GM23338 (cell line): Measurements from ENCODE around the gene EHF. TPM values are rescaled to one million over a fixed set of nuclear protein-coding genes. Genes with fewer than 3 reads are reported as not detected.

ENCODE experiments used
- ATAC-seq: fragments of 200-7000 bp; cut with Tn5 transposase; 3 replicates; pipeline ENCODE4 v1.9.1; 2020
- DNase-seq: peaks from one replicate; pipeline ENCODE4 v3.0.0-alpha.2; 2015; ENCODE audit warnings: low spot score
- H2AFZ ChIP-seq: fragments of 200-600 bp; sonication (generic); 2 replicates; pipeline ENCODE4 v1.8.0; 2016; ENCODE audit warnings: antibody characterized with exemption, mild to moderate bottlenecking, moderate library complexity
- H3F3A ChIP-seq: fragments of 200-600 bp; sonication (generic); replicated peaks from 2 replicates; pipeline ENCODE4 v1.8.0; 2017; ENCODE audit warnings: antibody characterized with exemption, mixed run types, low read depth
- H3K27ac ChIP-seq: fragments of 200-600 bp; sonication (generic); 2 replicates; pipeline ENCODE4 v1.6.1; 2016; ENCODE audit warnings: low read depth
- H3K27me3 ChIP-seq: fragments of 200-600 bp; sonication (generic); 2 replicates; pipeline ENCODE4 v1.8.0; 2016; ENCODE audit warnings: mild to moderate bottlenecking, mixed run types, moderate library complexity; ENCODE audit not compliant: insufficient read depth
- H3K36me3 ChIP-seq: fragments of 200-600 bp; sonication (generic); 2 replicates; pipeline ENCODE4 v1.8.0; 2016; ENCODE audit warnings: mild to moderate bottlenecking; ENCODE audit not compliant: insufficient read depth
- H3K4me1 ChIP-seq: fragments of 200-600 bp; sonication (generic); 2 replicates; pipeline ENCODE4 v1.8.0; 2016; ENCODE audit warnings: mild to moderate bottlenecking, moderate library complexity; ENCODE audit not compliant: insufficient read depth
- H3K4me2 ChIP-seq: fragments of 200-600 bp; sonication (generic); 2 replicates; pipeline ENCODE4 v1.7.1; 2017; ENCODE audit warnings: mixed run types
- H3K4me3 ChIP-seq: fragments of 200-600 bp; sonication (generic); 2 replicates; pipeline ENCODE4 v1.6.1; 2016; ENCODE audit warnings: mixed run types
- H3K79me2 ChIP-seq: fragments of 200-600 bp; sonication (generic); replicated peaks from 2 replicates; pipeline ENCODE4 v1.8.0; 2017; ENCODE audit warnings: mild to moderate bottlenecking; ENCODE audit not compliant: insufficient read depth
- H3K9me2 ChIP-seq: fragments of 200-600 bp; sonication (generic); 2 replicates; pipeline ENCODE4 v1.8.0; 2017; ENCODE audit not compliant: insufficient read depth
- H4K20me1 ChIP-seq: fragments of 200-600 bp; sonication (generic); replicated peaks from 2 replicates; pipeline ENCODE4 v1.8.0; 2017; ENCODE audit warnings: mild to moderate bottlenecking; ENCODE audit not compliant: insufficient read depth
- H3K27ac Mint-ChIP-seq: 2 replicates; pipeline ENCODE4 v1.8.0; 2020; ENCODE audit warnings: inconsistent platforms, mild to moderate bottlenecking, moderate library complexity, mixed read lengths
- H3K27me3 Mint-ChIP-seq: 3 replicates; pipeline ENCODE4 v1.8.0; 2022; ENCODE audit warnings: low read depth, mild to moderate bottlenecking, moderate library complexity, mixed read lengths, inconsistent platforms; ENCODE audit not compliant: insufficient read depth, poor library complexity
- H3K36me3 Mint-ChIP-seq: 3 replicates; pipeline ENCODE4 v1.8.0; 2021; ENCODE audit warnings: low read depth, mild to moderate bottlenecking, inconsistent platforms, moderate library complexity, mixed read lengths
- H3K4me1 Mint-ChIP-seq: 3 replicates; pipeline ENCODE4 v1.8.0; 2020; ENCODE audit warnings: mild to moderate bottlenecking, inconsistent platforms, mixed read lengths
- H3K4me3 Mint-ChIP-seq: 3 replicates; pipeline ENCODE4 v1.8.0; 2021; ENCODE audit warnings: moderate library complexity, mild to moderate bottlenecking, inconsistent platforms, mixed read lengths
- H3K9me3 Mint-ChIP-seq: 3 replicates; pipeline ENCODE4 v1.8.0; 2020; ENCODE audit warnings: moderate library complexity, mild to moderate bottlenecking, inconsistent platforms, mixed read lengths
- CREB1 ChIP-seq: fragments of 250-450 bp; sonication (Bioruptor Pico); IDR thresholded peaks from 2 replicates; pipeline ENCODE4 v1.5.0; 2020; ENCODE audit warnings: low read depth, mild to moderate bottlenecking, moderate library complexity
- CTCF ChIP-seq, 2 experiments: fragments of 200-600 bp in 1 of 2; sonication (generic) in 1 of 2; conservative IDR thresholded peaks; 2 replicates each; pipeline versions ENCODE4 v1.5.1 to v1.6.1; 2016 to 2017; ENCODE audit warnings: antibody characterized with exemption in 2 of 2, low read depth in 2 of 2, mild to moderate bottlenecking in 2 of 2, moderate library complexity in 1 of 2
- ETS1 ChIP-seq: IDR thresholded peaks from 2 replicates; pipeline ENCODE4 v1.6.1; 2016; ENCODE audit warnings: antibody characterized with exemption
- EZH2 ChIP-seq: fragments of 200-600 bp; sonication (generic); IDR thresholded peaks from one replicate; pipeline ENCODE4 v1.8.0; 2017; ENCODE audit warnings: antibody characterized with exemption, mild to moderate bottlenecking, low read depth; ENCODE audit not compliant: unreplicated experiment
- EZH2phosphoT487 ChIP-seq: fragments of 200-600 bp; sonication (generic); IDR thresholded peaks from one replicate; pipeline ENCODE4 v1.8.1; 2018; ENCODE audit warnings: antibody characterized with exemption; ENCODE audit not compliant: unreplicated experiment
- JUNB ChIP-seq: IDR thresholded peaks from one replicate; pipeline ENCODE4 v1.6.1; 2016; ENCODE audit warnings: antibody characterized with exemption; ENCODE audit not compliant: unreplicated experiment
- NANOG ChIP-seq: IDR thresholded peaks from 2 replicates; pipeline ENCODE4 v1.6.1; 2016; ENCODE audit warnings: antibody characterized with exemption, borderline replicate concordance
- POLR2AphosphoS5 ChIP-seq: IDR thresholded peaks from 2 replicates; pipeline ENCODE4 v1.6.1; 2016; ENCODE audit warnings: antibody characterized with exemption, low read depth
- REST ChIP-seq: IDR thresholded peaks from one replicate; pipeline ENCODE4 v1.6.1; 2018; ENCODE audit warnings: antibody characterized with exemption; ENCODE audit not compliant: unreplicated experiment
- STAT1 ChIP-seq: IDR thresholded peaks from one replicate; pipeline ENCODE4 v1.6.1; 2016; ENCODE audit warnings: antibody characterized with exemption; ENCODE audit not compliant: unreplicated experiment
- ZNF114 ChIP-seq: fragments of 250-450 bp; sonication (Bioruptor Pico); IDR thresholded peaks from 2 replicates; pipeline ENCODE4 v1.5.0; 2020; ENCODE audit warnings: mild to moderate bottlenecking, moderate library complexity
- ZNF331 ChIP-seq: fragments of 250-450 bp; sonication (Bioruptor Pico); IDR thresholded peaks from 2 replicates; pipeline ENCODE4 v1.5.0; 2020; ENCODE audit warnings: low read depth, mild to moderate bottlenecking, moderate library complexity
- ZNF462 ChIP-seq: fragments of 250-450 bp; sonication (Bioruptor Pico); IDR thresholded peaks from 2 replicates; pipeline ENCODE4 v1.5.0; 2020; ENCODE audit warnings: mild to moderate bottlenecking, moderate library complexity
- polyA plus RNA-seq: library from polyadenylated mRNA; unstranded; fragments of >200 nt; fragmentation: Nextera tagmentation; extraction: Ambion mirVana; gene quantifications from 2 replicates; pipeline ENCODE4 v1.2.1, GENCODE V29; 2016
- total RNA-seq: library from RNA; depleted of rRNA; stranded (reverse); fragments of >200 nt; shearing (Covaris generic); gene quantifications from 2 replicates; pipeline ENCODE4 v1.2.3, GENCODE V29; 2014

Gene EHF
- total and polyA plus RNA-seq, 2 experiments from 2014 or later, result not detected

- Mint-ChIP-seq H3K9me3 (no peaks in the 10 kb centered on the region), H3K4me3 (no peak overlapping the region), H3K36me3 (no peaks in the 10 kb centered on the region), H3K27ac (no peak overlapping the region), H3K27me3 (peaks cover 2% of the 10 kb centered on the region), H3K4me1 (peaks cover 2% of the 10 kb centered on the region; the same call in 1 of the 3 replicates)
- no peak overlapping the region for H3K4me3 ChIP-seq
- 0 out of 2 replicates have a peak, but pooled peaks cover 7% of the 10 kb centered on the region for H3K9me2 ChIP-seq
- no peak for TF ChIP-seq CREB1
- TF ChIP-seq ZNF462, result no peak
- no peak for TF ChIP-seq CTCF (conservative IDR thresholded peaks at IDR 0.05; ENCODE audit: low read depth in 2 of 2)
- TF ChIP-seq EZH2phosphoT487, result no peak
- no peak for TF ChIP-seq ZNF331 (CRISPR knock-in tag)
- TF ChIP-seq POLR2AphosphoS5, result no peak
- TF ChIP-seq NANOG, result no peak
- no peak for TF ChIP-seq REST
- no peak for TF ChIP-seq EZH2
- TF ChIP-seq STAT1, result no peak
- no peak for TF ChIP-seq ZNF114
- no peak for TF ChIP-seq ETS1
- no peak for TF ChIP-seq JUNB
- no peak overlapping the region for H3K4me2 ChIP-seq
- H3K27ac ChIP-seq, result no peak overlapping the region
- ATAC-seq, result peak; percentile 86
- no peak for DNase-seq
- no peaks in the 10 kb centered on the region for H3F3A ChIP-seq
- H3K27me3 ChIP-seq, result no peaks in the 10 kb centered on the region
- no peak overlapping the region for H2AFZ ChIP-seq
- H3K79me2 ChIP-seq, result no peaks in the 10 kb centered on the region
- H3K36me3 ChIP-seq, result no peaks in the 10 kb centered on the region
- no peaks in the 10 kb centered on the region for H4K20me1 ChIP-seq
- H3K4me1 ChIP-seq, result no peaks in the 10 kb centered on the region
Measured at GRCh38 chr11:34640050-34640923, 19.4 kb downstream of the EHF start.
